Astrocyte (in vitro differentiated cells and primary cell): ENCODE results near the gene SETD7. TPM values are rescaled to one million over a fixed set of nuclear protein-coding genes. Genes with fewer than 3 reads are reported as not detected.

Experiments
- DNase-seq: peaks from one replicate; pipeline ENCODE4 v3.0.0-alpha.2; 2010; ENCODE audit warnings: low read depth
- FAIRE-seq: peaks from 2 replicates; lab custom pipeline; 2011; peaks lifted over from hg19 to GRCh38; lab: Jason Lieb, UNC
- H2AFZ ChIP-seq: 2 replicates; pipeline ENCODE4 v1.6.0; 2012; ENCODE audit warnings: low read depth, low read length, inconsistent platforms
- H3K27ac ChIP-seq: 2 replicates; pipeline ENCODE4 v1.5.1; 2011; ENCODE audit warnings: low read depth, low read length, inconsistent platforms
- H3K27me3 ChIP-seq: 2 replicates; pipeline ENCODE4 v1.6.0; 2011; ENCODE audit warnings: low read length, inconsistent platforms; ENCODE audit not compliant: insufficient read depth
- H3K36me3 ChIP-seq: 2 replicates; pipeline ENCODE4 v1.5.1; 2011; ENCODE audit warnings: low read length, inconsistent platforms; ENCODE audit not compliant: insufficient read depth
- H3K4me1 ChIP-seq: 2 replicates; pipeline ENCODE4 v1.5.1; 2011; ENCODE audit warnings: low read length, inconsistent platforms; ENCODE audit not compliant: insufficient read depth
- H3K4me2 ChIP-seq: 2 replicates; pipeline ENCODE4 v1.6.0; 2012; ENCODE audit warnings: low read length, inconsistent platforms
- H3K4me3 ChIP-seq: 2 replicates; pipeline ENCODE4 v1.5.1; 2011; ENCODE audit warnings: low read depth, mild to moderate bottlenecking, low read length, inconsistent platforms; ENCODE audit not compliant: insufficient read depth
- H3K79me2 ChIP-seq: 2 replicates; pipeline ENCODE4 v1.6.0; 2012; ENCODE audit warnings: mild to moderate bottlenecking, low read length, inconsistent platforms; ENCODE audit not compliant: insufficient read depth
- H3K9ac ChIP-seq: 2 replicates; pipeline ENCODE4 v1.6.0; 2012; ENCODE audit warnings: mild to moderate bottlenecking, low read length, inconsistent platforms
- H3K9me3 ChIP-seq: 2 replicates; pipeline ENCODE4 v1.5.1; 2012; ENCODE audit warnings: low read depth, mild to moderate bottlenecking, low read length, inconsistent platforms; ENCODE audit not compliant: insufficient read depth
- H4K20me1 ChIP-seq: 2 replicates; pipeline ENCODE4 v1.6.0; 2012; ENCODE audit warnings: low read length, inconsistent platforms; ENCODE audit not compliant: insufficient read depth
- H3K27ac Mint-ChIP-seq: one replicate; pipeline ENCODE4 v1.8.0; 2021; ENCODE audit warnings: mild to moderate bottlenecking, mixed read lengths; ENCODE audit not compliant: unreplicated experiment
- H3K27me3 Mint-ChIP-seq: one replicate; pipeline ENCODE4 v1.8.0; 2021; ENCODE audit warnings: low read depth, mixed read lengths; ENCODE audit not compliant: unreplicated experiment
- H3K36me3 Mint-ChIP-seq: one replicate; pipeline ENCODE4 v1.8.0; 2021; ENCODE audit warnings: low read depth, mixed read lengths; ENCODE audit not compliant: unreplicated experiment
- H3K4me1 Mint-ChIP-seq: one replicate; pipeline ENCODE4 v1.8.0; 2021; ENCODE audit warnings: low read depth, mixed read lengths; ENCODE audit not compliant: unreplicated experiment
- H3K4me3 Mint-ChIP-seq: one replicate; pipeline ENCODE4 v1.8.0; 2021; ENCODE audit warnings: mild to moderate bottlenecking, moderate library complexity, mixed read lengths; ENCODE audit not compliant: unreplicated experiment
- H3K9me3 Mint-ChIP-seq: one replicate; pipeline ENCODE4 v1.8.0; 2021; ENCODE audit warnings: mild to moderate bottlenecking, mixed read lengths; ENCODE audit not compliant: unreplicated experiment
- CTCF ChIP-seq: IDR thresholded peaks from 2 replicates; pipeline ENCODE4 v1.5.1; 2011; ENCODE audit warnings: low read depth, mild to moderate bottlenecking, inconsistent platforms, low read length, moderate library complexity; ENCODE audit not compliant: insufficient read depth
- EZH2 ChIP-seq: IDR thresholded peaks from 2 replicates; pipeline ENCODE4 v1.6.1; 2012; ENCODE audit warnings: mild to moderate bottlenecking, low read length, inconsistent platforms; ENCODE audit not compliant: insufficient read depth
- total RNA-seq: library from RNA; stranded (reverse); gene quantifications from 2 replicates; pipeline ENCODE4 v1.2.1, GENCODE V29; 2021

SETD7 gene
- total RNA-seq, 1 donor from 2014 or later = 55.0 TPM

GRCh38 chr4:139515531-139515958 lies 40.5 kb downstream of the SETD7 start:
- peaks cover 5% of the 10 kb centered on the region for H3K4me1 Mint-ChIP-seq
- H3K36me3 Mint-ChIP-seq = peaks cover 43% of the 10 kb centered on the region

GRCh38 chr4:139514382-139515059 lies 41.5 kb downstream of the SETD7 start:
- no peaks in the 10 kb centered on the region for H3K9me3 Mint-ChIP-seq
- H3K27me3 Mint-ChIP-seq = no peaks in the 10 kb centered on the region
- Histone ChIP-seq H2AFZ (no peak overlapping the region), H3K27ac (no peak overlapping the region), H3K4me3 (no peak overlapping the region), H3K4me1 (peaks cover 7% of the 10 kb centered on the region), H3K36me3 (peaks cover 36% of the 10 kb centered on the region), H4K20me1 (no peaks in the 10 kb centered on the region), H3K9me3 (no peaks in the 10 kb centered on the region), H3K79me2 (no peaks in the 10 kb centered on the region), H3K9ac (no peak overlapping the region), H3K4me2 (no peak overlapping the region), H3K27me3 (no peaks in the 10 kb centered on the region)
- no peak overlapping the region for H3K4me3 Mint-ChIP-seq
- H3K4me1 Mint-ChIP-seq = peaks cover 10% of the 10 kb centered on the region
- DNase-seq = no peak
- no peak overlapping the region for H3K27ac Mint-ChIP-seq
- no peak for FAIRE-seq
- peaks cover 50% of the 10 kb centered on the region for H3K36me3 Mint-ChIP-seq
- TF ChIP-seq CTCF (no peak), EZH2 (no peak)

More at GRCh38 chr4:139515531-139515958, 40.5 kb downstream of the SETD7 start:
- no peak for TF ChIP-seq CTCF
- H3K27ac Mint-ChIP-seq = no peak overlapping the region
- no peak for FAIRE-seq
- Histone ChIP-seq H3K27me3 (no peaks in the 10 kb centered on the region), H2AFZ (no peak overlapping the region), H3K79me2 (no peaks in the 10 kb centered on the region), H4K20me1 (no peaks in the 10 kb centered on the region), H3K4me1 (peaks cover 7% of the 10 kb centered on the region), H3K9ac (no peak overlapping the region), H3K4me2 (no peak overlapping the region), H3K4me3 (no peak overlapping the region), H3K27ac (no peak overlapping the region), H3K9me3 (no peaks in the 10 kb centered on the region), H3K36me3 (peaks cover 34% of the 10 kb centered on the region)
- H3K4me3 Mint-ChIP-seq = no peak overlapping the region
- peak; percentile 12 for DNase-seq
- no peaks in the 10 kb centered on the region for H3K9me3 Mint-ChIP-seq
- H3K27me3 Mint-ChIP-seq = no peaks in the 10 kb centered on the region

- peaks cover 10% of the 10 kb centered on the region for H3K4me1 Mint-ChIP-seq
- H3K4me2 ChIP-seq = no peak overlapping the region
- FAIRE-seq (peak; percentile 39), DNase-seq (peak; percentile 64)
- H3K4me3 Mint-ChIP-seq = no peak overlapping the region
- no peak overlapping the region for H3K27ac Mint-ChIP-seq
- peaks cover 7% of the 10 kb centered on the region for H3K4me1 ChIP-seq
- no peaks in the 10 kb centered on the region for H3K27me3 ChIP-seq
- H3K79me2 ChIP-seq = no peaks in the 10 kb centered on the region
- H3K27ac ChIP-seq = peak overlapping the region; percentile 48
- no peaks in the 10 kb centered on the region for H3K9me3 ChIP-seq
- peaks cover 41% of the 10 kb centered on the region for H3K36me3 Mint-ChIP-seq
- H4K20me1 ChIP-seq = no peaks in the 10 kb centered on the region
- peaks cover 22% of the 10 kb centered on the region for H3K36me3 ChIP-seq
- H3K9ac ChIP-seq = no peak overlapping the region
- H3K4me3 ChIP-seq = no peak overlapping the region
- no peak for TF ChIP-seq CTCF
- no peak for TF ChIP-seq EZH2
- H2AFZ ChIP-seq = no peak overlapping the region
- no peaks in the 10 kb centered on the region for H3K9me3 Mint-ChIP-seq
- no peaks in the 10 kb centered on the region for H3K27me3 Mint-ChIP-seq
Observed at GRCh38 chr4:139511320-139511719, 44.7 kb downstream of the SETD7 start.
